GM18520 (cell line): ENCODE measurements around the gene HDGFL2.
"Not testable (repeated sequence)": the region's sequence is repeated elsewhere in the genome, so short reads cannot be mapped to it uniquely, and the experiment has no call there.

Experiments
- ATAC-seq: cut with Tn5 transposase; IDR thresholded peaks from one replicate; pipeline ENCODE4 v1.9.1; 2021; ENCODE audit not compliant: unreplicated experiment

The HDGFL2 gene

DNA sequence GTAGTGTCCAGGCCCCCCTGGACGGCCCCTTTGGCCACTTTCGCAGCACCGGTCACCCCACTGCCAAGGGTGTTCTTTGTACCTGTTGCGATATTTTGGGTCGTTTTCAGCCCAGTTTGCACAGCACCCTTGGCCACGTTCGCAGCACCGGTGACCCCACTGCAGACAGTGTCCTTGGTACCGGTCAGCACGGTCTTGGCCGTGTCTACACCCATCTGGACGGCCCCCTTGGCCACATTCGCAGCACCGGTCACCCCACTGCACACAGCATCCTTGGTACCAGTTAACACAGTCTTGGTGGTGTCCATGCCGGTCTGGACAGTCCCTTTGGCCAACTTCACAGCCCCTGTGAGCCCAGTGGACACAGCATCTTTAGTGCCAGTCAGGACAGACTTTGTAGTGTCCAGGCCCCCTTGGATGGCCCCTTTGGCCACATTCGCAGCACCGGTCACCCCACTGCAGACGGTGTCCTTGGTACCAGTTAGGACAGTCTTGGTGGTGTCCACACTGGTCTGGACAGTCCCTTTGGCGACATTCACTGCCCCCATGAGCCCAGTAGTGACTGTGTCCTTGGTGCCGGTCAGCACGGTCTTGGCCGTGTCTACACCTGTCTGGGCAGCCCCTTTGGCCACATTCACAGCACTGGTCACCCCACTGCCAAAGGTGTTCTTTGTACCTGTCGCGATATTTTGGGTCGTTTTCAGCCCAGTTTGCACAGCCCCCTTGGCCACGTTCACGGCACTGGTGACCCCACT lies 39.4 kb downstream of the HDGFL2 start:
- no peak for ATAC-seq

DNA sequence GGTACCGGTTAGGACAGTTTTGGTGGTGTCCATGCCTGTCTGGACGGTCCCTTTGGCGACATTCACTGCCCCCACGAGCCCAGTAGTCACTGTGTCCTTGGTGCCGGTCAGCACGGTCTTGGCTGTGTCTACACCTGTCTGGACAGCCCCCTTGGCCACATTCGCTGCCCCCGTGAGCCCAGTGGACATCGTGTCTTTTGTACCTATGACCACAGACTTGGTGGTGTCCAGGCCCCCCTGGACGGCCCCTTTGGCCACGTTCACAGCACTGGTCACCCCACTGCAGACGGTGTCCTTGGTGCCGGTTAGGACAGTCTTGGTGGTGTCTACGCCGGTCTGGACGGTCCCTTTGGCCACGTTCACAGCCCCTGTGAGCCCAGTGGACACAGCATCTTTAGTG lies 40.0 kb downstream of the HDGFL2 start:
- no peak for ATAC-seq

DNA sequence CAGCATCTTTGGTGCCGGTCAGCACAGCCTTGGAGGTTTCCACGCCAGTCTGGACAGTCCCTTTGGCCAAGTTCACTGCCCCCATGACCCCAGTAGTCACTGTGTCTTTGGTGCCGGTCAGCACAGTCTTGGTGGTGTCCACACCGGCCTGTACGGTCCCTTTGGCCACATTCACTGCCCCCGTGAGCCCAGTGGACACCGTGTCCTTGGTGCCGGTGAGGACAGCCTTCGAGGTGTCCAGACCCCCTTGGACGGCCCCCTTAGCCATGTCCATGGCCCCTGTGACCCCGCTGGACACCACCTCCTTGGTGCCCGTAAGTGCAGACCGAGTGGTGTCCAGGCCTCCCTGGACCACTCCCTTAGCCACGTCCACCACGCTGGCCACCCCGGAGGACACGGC lies 41.2 kb downstream of the HDGFL2 start:
- no peak for ATAC-seq

DNA sequence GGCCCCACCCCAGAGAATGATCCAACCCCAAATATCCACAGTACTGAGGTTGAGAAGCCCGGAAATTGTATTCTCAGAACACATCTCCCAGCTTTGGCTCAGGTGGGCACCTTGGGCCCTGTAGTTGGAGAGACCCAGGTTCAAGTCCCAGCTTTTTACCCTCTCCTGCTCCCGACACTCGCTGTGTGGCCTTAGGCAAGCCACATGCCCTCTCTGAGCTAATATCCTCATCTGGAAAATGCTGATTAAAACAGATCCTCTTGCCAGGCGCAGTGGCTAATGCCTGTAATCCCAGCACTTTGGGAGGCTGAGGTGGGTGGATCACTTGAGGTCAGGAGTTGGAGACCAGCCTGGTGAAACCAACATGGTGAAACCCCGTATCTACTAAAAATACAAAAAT lies 43.6 kb downstream of the HDGFL2 start:
- no peak for ATAC-seq

DNA sequence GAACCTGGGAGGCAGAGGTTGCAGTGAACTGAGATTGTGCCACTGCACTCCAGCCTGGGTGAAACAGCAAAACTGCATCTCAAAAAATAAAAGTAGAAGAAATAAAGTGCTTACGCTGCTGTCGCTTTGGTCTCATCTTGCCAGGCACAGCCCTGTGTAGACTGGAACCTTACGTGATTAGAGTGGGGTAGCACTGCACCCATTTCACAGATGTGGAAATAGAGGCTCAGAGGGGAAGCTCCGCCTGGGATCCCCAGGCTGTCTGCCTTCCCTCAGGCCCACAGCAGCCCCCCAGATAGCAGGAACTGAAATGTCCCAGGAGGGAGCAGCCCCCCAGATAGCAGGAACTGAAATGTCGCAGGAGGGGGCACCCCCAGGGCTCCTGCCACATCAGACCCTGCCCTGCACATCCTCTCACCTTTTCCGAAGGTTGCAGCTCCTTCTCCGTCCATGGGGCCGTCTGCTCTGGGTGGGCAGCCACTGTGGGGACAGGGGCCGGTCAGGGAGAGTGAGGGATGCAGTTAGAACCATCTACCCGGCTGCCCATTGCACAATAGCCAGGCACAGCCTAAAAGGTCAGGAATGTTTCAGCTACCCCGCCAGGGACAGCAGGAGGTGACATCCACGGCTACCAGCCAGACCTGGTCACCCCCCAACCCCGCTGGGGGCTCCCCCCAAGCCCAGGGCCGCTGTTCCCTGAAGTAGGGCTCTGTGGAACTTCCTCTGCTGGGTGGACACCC lies 44.3 kb downstream of the HDGFL2 start:
- ATAC-seq = no peak

DNA sequence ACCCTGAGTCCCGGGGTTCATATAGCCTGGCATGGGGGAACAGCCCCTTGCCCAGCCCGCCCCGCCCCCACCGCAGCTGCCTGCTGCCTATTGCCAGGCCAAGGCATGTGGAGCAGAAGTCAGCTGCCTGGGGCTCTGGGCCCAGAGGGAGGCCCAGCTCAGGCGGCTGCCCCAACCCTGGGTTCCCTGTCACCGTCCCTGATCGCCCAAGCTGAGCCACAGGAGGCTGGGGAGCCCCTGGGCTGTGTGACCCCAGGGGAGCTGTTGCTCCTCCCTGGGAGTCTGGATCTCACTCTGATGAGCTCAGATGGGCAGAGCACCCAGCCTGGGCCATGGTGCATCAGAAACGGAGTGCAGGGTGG lies 44.8 kb downstream of the HDGFL2 start:
- no peak for ATAC-seq

DNA sequence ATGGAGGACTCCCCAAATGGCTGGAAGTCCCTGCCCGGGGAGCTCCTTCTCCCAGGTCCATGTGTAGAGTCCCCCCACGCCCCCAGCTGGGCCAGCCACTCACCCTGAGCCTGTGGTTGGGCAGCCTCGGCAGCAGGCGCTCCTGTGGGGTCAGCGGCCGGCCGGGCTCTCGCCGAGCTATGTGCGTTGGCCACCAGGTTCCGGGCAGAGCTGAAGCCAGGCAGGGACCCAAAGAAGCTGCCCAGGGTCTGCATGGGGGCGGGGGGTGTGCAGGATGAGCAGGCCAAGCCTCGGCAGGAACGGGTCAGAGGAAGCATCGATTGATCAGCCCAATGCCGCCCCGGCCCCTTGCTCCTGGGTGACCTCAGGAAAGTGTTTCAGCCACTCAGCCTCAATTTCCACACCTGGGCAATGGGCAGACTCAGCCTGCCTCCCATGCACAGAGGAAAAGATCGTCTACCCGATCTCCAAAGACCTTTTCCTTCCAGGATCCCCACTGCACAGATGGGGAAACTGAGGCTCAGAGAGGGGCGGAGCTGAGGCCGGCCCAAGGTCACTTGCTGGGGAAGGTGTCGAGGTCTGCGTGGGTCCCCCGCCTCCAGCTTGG lies 45.5 kb downstream of the HDGFL2 start:
- ATAC-seq = no peak

DNA sequence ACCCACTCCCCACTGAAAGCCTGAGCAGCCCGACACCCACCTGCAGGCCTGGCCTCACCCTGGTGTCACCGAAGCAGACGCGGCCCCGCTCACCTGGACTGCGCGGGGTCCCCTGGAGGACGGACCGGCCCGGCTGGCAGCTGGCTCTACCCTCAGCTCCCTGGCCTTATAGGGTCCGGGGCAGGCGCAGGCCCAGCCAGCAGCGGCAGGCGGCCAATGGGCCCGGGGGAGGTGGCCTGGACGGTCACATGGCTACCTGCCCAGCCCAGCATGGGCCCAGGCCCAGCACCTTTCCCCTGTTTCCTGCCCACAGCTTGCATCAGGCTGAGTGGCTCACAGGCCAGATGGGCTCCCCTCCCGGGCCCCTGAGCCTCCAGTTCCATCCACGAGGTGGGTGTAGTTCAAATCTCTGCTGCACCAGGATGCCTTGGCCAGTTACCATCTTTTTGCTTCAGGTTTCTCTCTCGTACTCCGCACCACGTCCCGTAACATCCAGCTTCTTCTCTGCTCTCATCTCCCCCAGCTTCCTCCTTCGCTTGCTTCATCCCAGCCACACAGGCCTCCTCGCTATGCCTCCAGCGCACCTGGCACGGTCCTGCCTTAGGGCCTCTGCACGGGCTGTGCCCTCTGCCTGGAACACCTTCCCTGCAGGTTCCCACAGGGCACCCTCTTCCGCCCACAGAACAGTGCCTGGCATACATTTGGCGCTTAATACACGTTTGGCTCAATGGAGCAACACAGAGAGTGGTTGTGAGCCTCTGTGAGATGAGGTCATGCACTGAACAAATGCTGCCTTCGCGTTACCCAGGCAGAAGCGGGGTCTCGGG lies 46.5 kb downstream of the HDGFL2 start, which contains the start of gene PLIN4:
Gene PLIN4 (minus strand): TSS at position 142 of the 827 bp plus-strand sequence. CDS start 214 bp downstream, outside the sequence.
- ATAC-seq = no peak

DNA sequence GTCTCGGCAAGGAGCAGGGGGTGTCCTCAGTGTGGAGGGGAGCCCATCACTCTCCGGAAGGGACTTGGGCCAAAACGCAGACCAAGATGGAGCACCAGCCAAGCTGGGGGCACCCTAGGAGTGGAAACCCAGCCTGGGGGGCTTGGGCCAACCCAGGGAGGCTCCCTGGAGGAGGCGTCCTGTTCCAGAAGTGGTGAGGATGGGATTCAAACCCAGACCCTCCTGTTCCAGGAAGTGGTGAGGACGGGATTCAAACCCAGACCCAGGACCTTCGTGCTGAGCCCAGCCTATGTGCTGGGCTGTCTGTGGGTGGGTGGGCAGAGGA lies 47.0 kb downstream of the HDGFL2 start:
- no peak for ATAC-seq

DNA sequence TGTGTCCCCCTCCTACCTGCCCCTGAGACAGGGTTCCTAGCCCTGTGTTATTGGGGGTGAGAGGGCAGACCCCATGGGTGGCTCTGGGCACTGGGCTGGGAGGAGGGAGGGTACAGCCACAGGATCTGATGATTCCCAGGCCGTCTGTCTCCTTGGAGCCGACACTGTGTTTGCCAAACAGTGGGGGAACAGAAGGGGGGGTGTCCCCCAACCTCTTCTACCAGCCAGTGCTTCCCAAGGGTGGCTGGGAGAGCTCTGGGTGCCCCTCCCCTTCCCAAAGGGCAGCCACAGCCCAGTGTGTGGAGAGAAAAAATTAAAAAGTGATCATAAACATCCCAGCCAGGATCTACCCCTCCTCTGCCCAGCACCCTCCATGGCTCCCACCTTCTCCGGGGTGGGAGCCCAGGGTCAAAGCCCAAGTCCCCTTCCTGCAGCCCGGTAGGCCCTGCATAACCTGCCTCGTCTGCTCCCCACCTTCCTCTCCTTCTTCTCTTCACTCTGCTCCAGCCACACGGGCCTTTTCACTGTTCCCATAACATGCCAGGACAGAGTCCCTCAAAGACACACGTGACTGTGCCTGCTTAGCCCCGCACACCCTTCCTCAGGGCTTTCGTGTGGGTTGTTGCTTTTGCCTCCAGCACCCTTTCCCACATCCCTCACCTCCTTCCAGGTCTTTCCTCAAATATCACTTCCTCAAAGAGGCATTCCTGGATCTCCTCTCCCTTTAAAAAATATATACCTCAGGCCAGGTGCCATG lies 47.6 kb downstream of the HDGFL2 start:
- no peak for ATAC-seq

DNA sequence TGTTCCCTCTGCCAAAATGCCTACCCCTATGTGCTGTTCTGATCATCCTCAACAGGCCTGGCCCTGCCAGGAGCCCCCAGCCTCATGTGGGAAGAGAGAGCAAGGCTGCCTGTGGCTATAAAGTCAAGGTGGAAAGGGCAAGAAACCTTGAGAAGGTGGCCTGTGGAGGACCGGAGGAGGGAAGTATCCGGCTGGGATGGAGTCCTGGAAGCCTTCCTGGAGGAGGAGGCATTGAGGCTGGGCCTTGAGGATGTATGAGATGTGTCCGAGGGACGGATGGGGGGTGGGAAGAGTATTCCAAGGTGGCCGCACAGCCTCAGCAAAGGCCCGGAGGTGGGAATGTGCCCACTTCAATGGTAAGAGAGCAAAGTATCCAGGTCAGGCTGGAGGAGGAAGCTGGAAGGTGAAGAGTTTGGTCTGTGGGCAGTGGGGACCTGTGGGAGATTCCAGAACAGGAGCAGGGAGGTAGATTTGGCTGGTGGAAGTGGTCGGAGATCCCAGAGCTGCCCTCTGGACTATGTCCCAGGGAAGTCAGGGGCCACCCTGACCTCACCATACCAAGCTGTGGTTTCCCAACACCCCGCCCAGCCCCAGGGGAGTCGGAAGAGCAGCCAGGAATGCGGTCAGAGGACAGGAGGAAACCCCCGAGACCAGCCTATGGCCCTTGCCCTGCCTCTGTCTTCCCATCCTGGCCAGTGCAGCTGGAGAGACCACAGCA lies 49.2 kb downstream of the HDGFL2 start:
- no peak for ATAC-seq

DNA sequence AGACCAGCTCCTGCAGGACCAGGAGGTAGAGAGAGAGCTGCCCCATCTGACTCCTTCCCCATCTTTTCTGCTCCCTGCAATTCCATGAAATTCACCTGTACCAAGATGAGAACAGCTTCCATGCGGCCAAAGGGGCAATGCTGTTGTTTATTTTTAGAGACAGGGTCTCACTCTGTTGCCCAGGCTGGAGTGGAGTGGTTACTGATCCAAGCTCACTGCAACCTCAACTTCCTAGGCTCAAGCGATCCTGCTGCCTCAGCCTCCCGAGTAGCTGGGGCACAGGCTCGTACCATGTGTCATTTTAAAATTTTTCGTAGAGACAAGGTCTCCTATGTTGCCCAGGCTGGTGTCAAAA lies 49.8 kb downstream of the HDGFL2 start:
- no peak for ATAC-seq

DNA sequence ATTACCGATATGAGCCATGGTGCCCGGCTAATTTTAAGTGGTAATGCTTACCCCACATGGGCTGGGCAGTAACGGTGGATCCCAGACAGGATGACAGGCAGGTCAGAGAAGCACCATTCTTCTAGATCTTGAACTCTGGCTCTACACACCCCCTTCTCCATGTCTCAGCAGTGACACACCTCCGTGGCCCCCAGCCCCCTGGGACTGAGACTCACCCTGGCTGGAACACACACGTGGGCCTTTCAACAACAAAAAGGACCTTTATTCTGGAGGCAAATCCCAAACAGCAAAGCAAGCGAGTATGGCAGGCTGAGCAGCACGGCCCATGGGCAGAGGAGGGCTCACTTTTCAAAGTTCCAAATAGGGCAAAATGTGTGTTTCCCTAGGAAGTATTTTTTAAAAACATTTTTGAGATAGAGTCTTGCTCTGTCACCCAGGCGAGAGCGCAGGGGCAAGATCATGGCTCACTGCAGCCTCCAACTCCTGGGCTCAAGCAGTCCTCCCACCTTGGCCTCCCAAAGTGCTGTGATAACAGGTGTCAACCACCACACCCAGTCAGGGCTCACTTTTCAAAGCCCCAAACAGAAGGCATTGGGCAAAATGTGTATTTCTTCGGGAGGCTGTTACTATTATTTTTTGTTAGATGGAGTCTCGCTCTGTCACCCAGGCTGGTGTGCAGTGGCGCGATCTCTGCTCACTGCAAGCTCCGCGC lies 50.4 kb downstream of the HDGFL2 start:
- ATAC-seq = no peak

DNA sequence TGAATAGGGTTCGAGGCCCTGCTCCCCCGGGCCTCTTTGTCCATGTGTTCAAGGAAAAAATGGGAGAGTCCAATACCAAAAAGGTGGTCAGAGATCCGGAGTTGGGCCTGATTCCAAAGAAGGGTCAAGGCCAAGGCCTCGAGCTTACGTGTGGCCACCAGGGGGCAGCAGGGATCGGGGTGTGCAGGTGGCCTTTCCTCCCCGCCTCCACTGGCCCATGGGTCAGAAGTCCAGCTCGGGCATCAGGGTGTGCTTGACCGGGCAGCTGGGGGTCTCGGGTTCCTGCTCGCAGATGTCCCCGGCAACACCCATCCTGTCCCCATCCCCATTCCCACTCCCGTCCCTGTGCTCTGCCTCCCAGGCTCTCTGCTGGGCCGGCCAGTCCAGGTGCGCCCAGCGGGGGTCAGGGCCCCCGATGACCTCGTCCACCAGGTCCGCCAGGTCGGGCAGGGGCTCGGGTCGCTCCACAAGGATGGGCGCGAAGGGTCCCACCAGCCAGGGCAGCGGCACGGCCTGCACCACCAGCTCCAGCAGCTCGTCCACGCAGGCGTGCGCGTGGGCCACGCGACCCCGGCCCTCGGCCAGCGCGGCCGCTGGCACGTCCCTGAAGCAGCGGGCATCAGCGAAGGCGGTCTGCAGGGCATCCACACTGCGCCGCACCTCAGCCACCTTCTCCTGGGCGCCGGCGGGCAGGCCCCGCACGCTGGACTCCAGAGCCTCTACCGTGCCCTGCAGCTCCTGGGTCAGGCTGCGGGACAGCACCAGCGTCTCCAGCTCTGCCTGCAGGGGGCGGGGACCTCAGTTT lies 51.4 kb downstream of the HDGFL2 start:
- no peak for ATAC-seq

DNA sequence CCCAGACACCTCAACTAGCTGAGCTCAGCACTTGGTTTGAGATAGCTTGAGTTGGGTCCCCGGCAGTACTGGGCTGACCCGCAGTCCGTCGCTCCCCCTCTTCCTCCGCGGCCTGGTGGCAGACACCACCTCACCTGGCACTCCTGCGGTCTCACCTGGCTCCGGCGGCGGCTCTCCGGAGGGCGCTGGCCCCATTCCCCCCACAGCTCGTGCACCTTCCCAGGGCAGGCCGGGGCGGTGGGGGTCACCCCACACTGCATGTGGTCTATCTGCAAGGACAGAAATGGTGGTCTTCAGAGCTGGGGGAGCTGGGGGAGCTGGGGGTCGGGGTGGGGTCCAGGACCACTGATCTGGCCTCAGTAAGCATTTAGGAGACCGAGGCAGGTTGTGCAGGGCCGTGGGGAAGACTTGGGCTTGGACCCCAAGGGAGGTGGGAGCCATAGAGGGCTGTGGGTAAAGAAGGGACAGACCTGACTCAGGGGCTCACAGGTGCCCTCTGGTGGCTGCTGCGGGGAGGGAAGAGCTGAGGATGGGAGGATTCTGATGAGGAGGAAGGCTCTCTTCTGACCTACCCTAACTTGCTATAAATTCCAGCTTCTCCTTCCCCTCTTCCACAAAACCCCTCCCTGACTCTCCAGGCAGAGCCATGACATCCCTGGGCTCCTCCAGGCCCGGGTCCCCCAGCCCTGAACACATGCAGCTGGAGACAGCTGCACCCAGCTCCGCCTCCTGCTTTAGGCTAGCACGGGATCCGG lies 52.9 kb downstream of the HDGFL2 start:
- ATAC-seq = no peak

DNA sequence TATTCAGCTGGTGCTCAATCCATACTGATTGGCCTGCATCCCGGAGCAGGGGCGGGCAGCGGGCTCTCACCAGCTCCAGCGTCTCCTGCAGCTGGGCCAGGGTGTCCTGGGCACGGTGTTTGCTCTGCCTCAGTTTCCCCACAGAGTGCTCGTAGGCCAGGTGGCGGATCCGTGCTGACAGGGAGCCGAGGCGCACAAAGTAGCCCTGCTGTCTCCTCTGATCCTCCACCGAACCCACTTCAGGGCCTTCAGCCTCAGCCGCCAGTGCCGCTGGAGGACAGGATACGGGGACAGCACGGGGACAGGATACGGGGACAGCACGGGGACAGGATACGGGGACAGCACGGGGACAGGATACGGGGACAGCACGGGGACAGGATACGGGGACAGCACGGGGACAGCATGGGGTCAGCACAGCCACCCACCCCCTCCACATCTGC lies 53.5 kb downstream of the HDGFL2 start:
- no peak for ATAC-seq

DNA sequence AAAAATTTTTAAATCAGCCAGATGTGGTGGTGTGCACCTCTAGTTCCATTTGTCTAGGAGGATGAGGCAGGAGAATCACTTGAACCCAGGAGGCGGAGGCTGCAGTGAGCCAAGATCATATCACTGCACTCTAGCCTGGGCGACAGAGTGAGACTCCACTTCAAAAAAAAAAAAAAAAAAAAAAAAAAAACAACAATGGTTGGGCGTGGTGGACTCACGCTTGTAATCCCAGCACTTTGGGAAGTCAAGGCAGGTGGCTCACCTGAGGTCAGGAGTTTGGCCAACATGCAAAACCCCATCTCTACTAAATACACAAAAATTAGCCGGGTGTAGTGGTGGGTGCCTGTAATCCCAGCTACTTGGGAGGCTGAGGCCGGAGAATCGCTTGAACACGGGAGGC lies 55.3 kb downstream of the HDGFL2 start:
- ATAC-seq = not testable (repeated sequence)

DNA sequence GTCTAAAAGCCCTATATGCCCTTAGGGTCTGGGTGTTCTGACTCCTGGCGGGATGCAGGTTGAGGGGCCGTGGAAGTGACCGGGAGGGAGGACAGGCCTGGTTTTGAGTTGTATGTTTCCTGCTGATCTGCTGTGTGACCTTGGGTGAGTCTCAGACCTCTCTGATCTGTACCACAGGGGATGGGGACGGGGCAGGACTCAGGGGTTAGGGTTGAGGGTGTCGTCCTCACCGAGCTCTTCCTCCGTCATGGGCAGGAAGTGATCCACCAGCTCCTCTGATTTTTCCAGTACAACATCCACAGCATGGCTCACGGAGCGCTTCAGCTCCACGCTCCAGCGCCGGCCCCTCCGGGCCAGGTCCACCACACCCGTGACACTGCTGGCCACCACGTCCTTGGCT lies 56.7 kb downstream of the HDGFL2 start:
- ATAC-seq = no peak
